IgD-negative memory B cell (primary cell): ENCODE results near the gene PAX7. TPM values are rescaled to one million over a fixed set of nuclear protein-coding genes. Genes with fewer than 3 reads are reported as not detected.

Source experiments
- H3K27ac Mint-ChIP-seq, 3 donors: one replicate each; pipeline ENCODE4 v1.8.0; 2020 to 2022; ENCODE audit warnings: mild to moderate bottlenecking in 3 of 3, mixed read lengths in 3 of 3, moderate library complexity in 1 of 3
- H3K27me3 Mint-ChIP-seq: one replicate; pipeline ENCODE4 v1.8.0; 2021; ENCODE audit warnings: mixed read lengths
- H3K36me3 Mint-ChIP-seq: one replicate; pipeline ENCODE4 v1.8.0; 2020; ENCODE audit warnings: mild to moderate bottlenecking, mixed read lengths
- H3K4me1 Mint-ChIP-seq, 3 donors: one replicate each; pipeline ENCODE4 v1.8.0; 2020 to 2022; ENCODE audit warnings: mixed read lengths in 3 of 3, mild to moderate bottlenecking in 1 of 3
- H3K4me3 Mint-ChIP-seq, 4 donors: one replicate each; pipeline ENCODE4 v1.8.0; 2020 to 2022; ENCODE audit warnings: mild to moderate bottlenecking in 4 of 4, mixed read lengths in 4 of 4, moderate library complexity in 3 of 4
- H3K9me3 Mint-ChIP-seq, 3 donors: one replicate each; pipeline ENCODE4 v1.8.0; 2020 to 2021; ENCODE audit warnings: mixed read lengths in 3 of 3, mild to moderate bottlenecking in 1 of 3
- polyA plus RNA-seq: library from polyadenylated mRNA; unstranded; fragments of 300-500 nt; fragmentation: Illumina TruSeq; gene quantifications from one replicate; pipeline ENCODE4 v1.2.3, GENCODE V29; 2021

The PAX7 gene
- polyA plus RNA-seq, 1 donor from 2014 or later: not detected

DNA sequence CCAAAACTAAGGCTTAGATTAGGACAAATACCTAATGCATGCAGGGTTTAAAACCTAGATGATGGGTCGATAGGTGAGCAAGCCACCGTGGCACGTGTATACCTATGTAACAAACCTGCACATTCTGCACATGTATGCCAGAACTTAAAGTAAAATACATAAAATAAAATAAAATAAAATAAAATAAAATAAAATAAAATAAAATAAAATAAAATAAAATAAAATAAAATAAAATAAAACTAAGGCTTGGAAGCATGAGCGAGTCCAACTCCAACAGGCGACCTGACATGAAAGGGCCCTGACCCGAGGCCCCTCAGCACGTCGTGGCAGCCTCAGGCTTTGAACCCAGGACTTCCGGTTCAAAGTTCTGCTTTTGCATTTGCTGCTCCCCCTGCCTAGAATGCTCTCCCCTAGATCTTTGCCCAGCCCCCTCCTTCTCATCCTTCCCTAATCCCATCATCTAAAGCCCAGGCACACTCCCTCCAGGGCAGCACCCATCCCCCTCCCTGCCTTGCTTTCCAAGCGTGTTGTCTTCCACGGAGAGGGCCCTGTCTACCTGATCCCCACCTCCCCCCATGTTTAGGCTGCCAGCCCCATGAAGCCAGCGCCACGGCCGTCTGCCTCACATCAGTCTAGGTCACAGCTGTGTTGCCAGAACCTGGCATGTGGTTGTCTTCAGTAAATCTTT is 164.5 kb downstream of the PAX7 start:
- no peak overlapping the region for H3K4me3 Mint-ChIP-seq
- no peak overlapping the region for H3K27ac Mint-ChIP-seq
- peaks cover 1% of the 10 kb centered on the region for H3K36me3 Mint-ChIP-seq
- peaks cover 0 to 2% (median 0%) of the 10 kb centered on the region in 3 donors for H3K4me1 Mint-ChIP-seq
- peaks cover 0 to 10% (median 8%) of the 10 kb centered on the region in 3 donors for H3K9me3 Mint-ChIP-seq
- peaks cover 15% of the 10 kb centered on the region for H3K27me3 Mint-ChIP-seq

DNA sequence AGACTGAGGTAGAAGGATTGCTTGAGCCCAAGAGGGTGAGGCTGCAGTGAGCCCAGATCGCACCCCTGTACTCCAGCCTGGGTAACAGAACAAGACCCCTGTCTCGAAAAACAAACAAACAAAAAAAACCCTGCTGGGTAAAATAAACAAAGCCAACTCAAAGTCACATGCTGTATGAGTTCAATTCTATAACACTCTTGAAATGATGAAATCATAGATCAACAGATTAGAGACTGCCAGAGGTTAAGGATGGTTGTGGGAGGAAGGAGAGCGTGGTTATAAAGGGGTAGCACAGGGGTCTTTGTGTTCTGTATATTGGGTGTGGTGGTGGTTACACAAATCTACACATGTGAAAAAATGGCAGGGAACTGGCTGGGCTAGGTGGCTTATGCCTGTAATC is 166.3 kb downstream of the PAX7 start:
- H3K27ac Mint-ChIP-seq: peak overlapping the region in 1 of 3 donors; percentile 60

More for the DNA sequence above, 166.3 kb downstream of the PAX7 start:
- Mint-ChIP-seq H3K4me3 (no peak overlapping the region), H3K36me3 (peaks cover 1% of the 10 kb centered on the region), H3K9me3 (peaks cover 0 to 9% (median 7%) of the 10 kb centered on the region in 3 donors), H3K4me1 (peaks cover 0 to 2% (median 0%) of the 10 kb centered on the region in 3 donors), H3K27me3 (peaks cover 11% of the 10 kb centered on the region)

Other genes with a start within 250 kb of the PAX7 start
- gene KLHDC7A, start 149.9 kb upstream of the PAX7 start, polyA plus RNA-seq: not detected
- not detected for gene TAS1R2, start 228.8 kb downstream of the PAX7 start, polyA plus RNA-seq